ENCODE data around the gene SLC6A4.
A peak's percentile ranks its signal among the peaks of the same experiment; 100 is the strongest.

SLC6A4 gene

DNA sequence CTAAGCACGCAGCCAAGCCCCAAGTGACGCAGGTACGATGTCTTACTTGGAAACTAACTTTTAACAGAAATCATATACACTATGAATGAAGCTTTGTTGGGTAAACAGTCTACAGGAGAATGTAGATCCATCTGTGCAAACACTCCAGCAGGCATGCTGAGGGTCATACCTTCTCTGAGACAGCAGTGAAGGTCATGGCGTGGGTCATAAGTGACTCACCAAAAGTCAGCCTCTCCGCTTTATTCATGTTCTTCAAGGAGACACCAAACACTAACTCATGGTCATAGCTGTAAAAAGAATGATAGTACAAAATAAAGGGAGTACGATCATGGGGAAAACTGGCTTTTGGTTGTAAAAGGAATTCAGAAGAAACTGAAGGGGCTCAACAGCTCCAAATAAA lies 35.6 kb upstream of the SLC6A4 start:
- H3K9me3 Mint-ChIP-seq: no peaks in the 10 kb centered on the region
- H3K4me1 Mint-ChIP-seq: no peaks in the 10 kb centered on the region
- H3K36me3 Mint-ChIP-seq (ENCODE audit: low read depth): peaks cover 57% of the 10 kb centered on the region
- no peaks in the 10 kb centered on the region for H3K27me3 Mint-ChIP-seq (ENCODE audit: low read depth, poor library complexity)
- TF ChIP-seq, protein P1, sequence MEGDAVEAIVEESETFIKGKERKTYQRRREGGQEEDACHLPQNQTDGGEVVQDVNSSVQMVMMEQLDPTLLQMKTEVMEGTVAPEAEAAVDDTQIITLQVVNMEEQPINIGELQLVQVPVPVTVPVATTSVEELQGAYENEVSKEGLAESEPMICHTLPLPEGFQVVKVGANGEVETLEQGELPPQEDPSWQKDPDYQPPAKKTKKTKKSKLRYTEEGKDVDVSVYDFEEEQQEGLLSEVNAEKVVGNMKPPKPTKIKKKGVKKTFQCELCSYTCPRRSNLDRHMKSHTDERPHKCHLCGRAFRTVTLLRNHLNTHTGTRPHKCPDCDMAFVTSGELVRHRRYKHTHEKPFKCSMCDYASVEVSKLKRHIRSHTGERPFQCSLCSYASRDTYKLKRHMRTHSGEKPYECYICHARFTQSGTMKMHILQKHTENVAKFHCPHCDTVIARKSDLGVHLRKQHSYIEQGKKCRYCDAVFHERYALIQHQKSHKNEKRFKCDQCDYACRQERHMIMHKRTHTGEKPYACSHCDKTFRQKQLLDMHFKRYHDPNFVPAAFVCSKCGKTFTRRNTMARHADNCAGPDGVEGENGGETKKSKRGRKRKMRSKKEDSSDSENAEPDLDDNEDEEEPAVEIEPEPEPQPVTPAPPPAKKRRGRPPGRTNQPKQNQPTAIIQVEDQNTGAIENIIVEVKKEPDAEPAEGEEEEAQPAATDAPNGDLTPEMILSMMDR (IDR thresholded peaks at IDR 0.05): no peak
- no peak overlapping the region for H3K4me3 Mint-ChIP-seq
- DNase-seq: no peak
- no peak overlapping the region for H3K27ac Mint-ChIP-seq

- TF ChIP-seq, protein P1 (IDR thresholded peaks at IDR 0.05): no peak
- Mint-ChIP-seq H3K4me3 (no peak overlapping the region), H3K27ac (no peak overlapping the region), H3K9me3 (no peaks in the 10 kb centered on the region), H3K27me3 (ENCODE audit: low read depth, poor library complexity) (no peaks in the 10 kb centered on the region), H3K36me3 (ENCODE audit: low read depth) (peaks cover 50% of the 10 kb centered on the region), H3K4me1 (no peaks in the 10 kb centered on the region)
- DNase-seq: no peak
Measured at GRCh38 chr17:30267625-30268024, 32.1 kb upstream of the SLC6A4 start.

DNA sequence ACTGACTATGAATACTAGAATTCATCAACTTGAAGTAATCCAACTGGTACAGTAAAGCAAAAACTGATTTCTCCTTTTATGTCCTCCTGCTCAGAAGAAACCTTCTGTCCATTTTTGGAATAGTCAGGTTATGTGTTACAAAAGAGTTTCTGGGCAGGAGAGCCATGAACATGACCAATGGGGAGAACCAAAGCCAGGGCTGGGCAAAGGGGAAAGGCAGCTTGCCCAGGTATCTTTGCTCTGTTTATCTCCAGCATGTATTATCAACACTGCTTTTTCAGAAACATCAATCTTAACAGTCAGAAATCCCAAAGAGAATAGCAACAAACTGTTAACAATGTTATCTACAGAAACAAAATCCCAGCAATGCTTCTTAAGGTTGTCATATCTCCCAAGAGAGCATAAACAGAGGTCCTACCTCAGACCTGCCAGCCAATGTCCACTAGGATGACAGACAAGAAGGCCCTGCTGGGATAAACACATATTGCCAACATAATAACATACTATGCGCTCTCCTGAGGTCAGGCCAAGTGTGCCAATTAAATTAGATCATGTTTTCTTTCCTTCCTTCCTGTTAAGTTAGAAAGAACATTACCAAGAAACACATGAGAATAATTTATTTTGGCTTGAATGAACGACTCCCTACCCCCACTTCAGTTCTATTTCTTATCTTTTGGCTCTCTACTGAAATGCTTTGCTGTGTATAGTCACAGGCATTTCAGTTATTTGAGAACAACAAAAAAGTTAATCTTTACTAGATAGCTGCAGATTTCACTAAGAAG lies 28.2 kb upstream of the SLC6A4 start:
- no peaks in the 10 kb centered on the region for H3K9me3 Mint-ChIP-seq
- no peak overlapping the region for H3K27ac Mint-ChIP-seq
- no peak overlapping the region for H3K4me3 Mint-ChIP-seq
- DNase-seq: no peak
- TF ChIP-seq, protein P1 (IDR thresholded peaks at IDR 0.05): no peak
- no peaks in the 10 kb centered on the region for H3K4me1 Mint-ChIP-seq
- H3K36me3 Mint-ChIP-seq (ENCODE audit: low read depth): peaks cover 34% of the 10 kb centered on the region
- H3K27me3 Mint-ChIP-seq (ENCODE audit: low read depth, poor library complexity): no peaks in the 10 kb centered on the region

- DNase-seq: no peak
- H3K27ac Mint-ChIP-seq: no peak overlapping the region
- no peaks in the 10 kb centered on the region for H3K9me3 Mint-ChIP-seq
- TF ChIP-seq, protein P1 (IDR thresholded peaks at IDR 0.05): no peak
- H3K4me1 Mint-ChIP-seq: peaks cover 13% of the 10 kb centered on the region
- peaks cover 11% of the 10 kb centered on the region for H3K36me3 Mint-ChIP-seq (ENCODE audit: low read depth)
- no peak overlapping the region for H3K4me3 Mint-ChIP-seq
- no peaks in the 10 kb centered on the region for H3K27me3 Mint-ChIP-seq (ENCODE audit: low read depth, poor library complexity)
Measured at GRCh38 chr17:30256756-30257506, 21.4 kb upstream of the SLC6A4 start.

- TF ChIP-seq, protein P1 (IDR thresholded peaks at IDR 0.05): no peak
- peak overlapping the region; percentile 51 for H3K27ac Mint-ChIP-seq
- DNase-seq: no peak
- H3K36me3 Mint-ChIP-seq (ENCODE audit: low read depth): peaks cover 29% of the 10 kb centered on the region
- no peaks in the 10 kb centered on the region for H3K27me3 Mint-ChIP-seq (ENCODE audit: low read depth, poor library complexity)
- no peak overlapping the region for H3K4me3 Mint-ChIP-seq
- H3K4me1 Mint-ChIP-seq: peaks cover 13% of the 10 kb centered on the region
- H3K9me3 Mint-ChIP-seq: no peaks in the 10 kb centered on the region
Measured at GRCh38 chr17:30254150-30254549, 18.7 kb upstream of the SLC6A4 start.
